HepG2 (cell line): ENCODE measurements around the gene GTF3C5.

ENCODE experiments used
- BRD4 ChIP-seq: sonication (generic); formaldehyde crosslinking; IDR thresholded peaks from 2 replicates; pipeline ENCODE4 v1.4.0; 2020; ENCODE audit warnings: missing genetic modification reagents
- JUND ChIP-seq: sonication (generic); formaldehyde crosslinking; IDR thresholded peaks from 2 replicates; pipeline ENCODE4 v1.8.0; 2022; ENCODE audit warnings: mild to moderate bottlenecking, missing genetic modification reagents
- MLX ChIP-seq: IDR thresholded peaks from 2 replicates; pipeline ENCODE4 v1.6.1; 2016
- NCOA2 ChIP-seq: sonication (generic); formaldehyde crosslinking; IDR thresholded peaks from 2 replicates; pipeline ENCODE4 v1.8.0; 2022; ENCODE audit warnings: inconsistent platforms
- NR0B2 ChIP-seq: sonication (generic); formaldehyde crosslinking; IDR thresholded peaks from 2 replicates; pipeline ENCODE4 v1.4.0; 2020; ENCODE audit warnings: mild to moderate bottlenecking, missing genetic modification reagents
- RFX3 ChIP-seq: IDR thresholded peaks from 2 replicates; pipeline ENCODE4 v1.6.1; 2016; ENCODE audit warnings: missing biosample characterization, missing genetic modification reagents
- SOX6 ChIP-seq, 2 experiments: fragments of 450-650 bp in 1 of 2; sonication (generic) in 1 of 2; formaldehyde crosslinking in 1 of 2; IDR thresholded peaks; 2 replicates each; pipeline versions ENCODE4 v1.4.0 to v1.6.1; 2017 to 2020; ENCODE audit warnings: antibody characterized with exemption in 1 of 2, mild to moderate bottlenecking in 1 of 2, missing genetic modification reagents in 1 of 2
- TAF1 ChIP-seq: sonication (generic); formaldehyde crosslinking; IDR thresholded peaks from 2 replicates; pipeline ENCODE4 v1.4.0; 2020; ENCODE audit warnings: missing genetic modification reagents
- ZNF234 ChIP-seq: sonication (generic); formaldehyde crosslinking; conservative IDR thresholded peaks from 2 replicates; pipeline ENCODE4 v1.5.1; 2020; ENCODE audit warnings: mild to moderate bottlenecking, missing genetic modification reagents
- ZNF354B ChIP-seq: sonication (generic); formaldehyde crosslinking; IDR thresholded peaks from 2 replicates; pipeline ENCODE4 v1.8.0; 2022; ENCODE audit warnings: mild to moderate bottlenecking, missing genetic modification reagents
- ZNF672 ChIP-seq: sonication (generic); formaldehyde crosslinking; IDR thresholded peaks from 2 replicates; pipeline ENCODE4 v1.8.1; 2022; ENCODE audit warnings: missing genetic modification reagents
- ZNF747 ChIP-seq: sonication (generic); formaldehyde crosslinking; IDR thresholded peaks from 2 replicates; pipeline ENCODE4 v1.8.1; 2023; ENCODE audit warnings: missing genetic modification reagents, mild to moderate bottlenecking, borderline replicate concordance
- ZNF839 ChIP-seq: sonication (generic); formaldehyde crosslinking; IDR thresholded peaks from 2 replicates; pipeline ENCODE4 v1.4.0; 2020; ENCODE audit warnings: missing genetic modification reagents, mild to moderate bottlenecking, borderline replicate concordance

GRCh38 chr9:133037775-133038515 is 7.1 kb downstream of the GTF3C5 start:
- no peak for TF ChIP-seq SOX6 (IDR thresholded peaks at IDR 0.05)
- TF ChIP-seq SOX6 (CRISPR knock-in tag; IDR thresholded peaks at IDR 0.05) = no peak
- no peak for TF ChIP-seq ZNF234 (CRISPR knock-in tag)
- TF ChIP-seq NCOA2 (CRISPR knock-in tag) = no peak
- TF ChIP-seq MLX = no peak
- no peak for TF ChIP-seq ZNF747 (CRISPR knock-in tag)
- TF ChIP-seq BRD4 (CRISPR knock-in tag) = no peak
- TF ChIP-seq ZNF354B = no peak
- no peak for TF ChIP-seq TAF1 (CRISPR knock-in tag)
- no peak for TF ChIP-seq ZNF839 (CRISPR knock-in tag)
- TF ChIP-seq NR0B2 (CRISPR knock-in tag) = no peak
- no peak for TF ChIP-seq ZNF672 (CRISPR knock-in tag)
- no peak for TF ChIP-seq JUND (CRISPR knock-in tag)
- no peak for TF ChIP-seq RFX3
